Right ventricle myocardium superior (tissue), 1 donor: Measurements from ENCODE around the gene CKMT1B. TPM values are rescaled to one million over a fixed set of nuclear protein-coding genes. Genes with fewer than 3 reads are reported as not detected.
"Not testable (repeated sequence)": the region's sequence is repeated elsewhere in the genome, so short reads cannot be mapped to it uniquely, and the experiment has no call there.

Experiments
- ATAC-seq: fragments of 200-7000 bp; cut with Tn5 transposase; one replicate; pipeline ENCODE4 v1.9.1; 2020; ENCODE audit warnings: mild to moderate bottlenecking; ENCODE audit not compliant: poor library complexity
- DNase-seq: peaks from one replicate; pipeline ENCODE4 v3.0.0-alpha.2; 2020
- intact Hi-C: fragments of 100-400 bp; cut with DNase I; formaldehyde crosslinking; loops from one replicate; pipeline ENCODE4 v1.11.2; 2022
- long read RNA-seq: library from polyadenylated mRNA; unstranded; transcript quantifications from one replicate; pipeline ENCODE4 v2.0.0, GENCODE V29; 2021
- total RNA-seq: library from RNA; stranded (reverse); fragmentation: NEBNext Ultra II Directional; extraction: Animal tissue kit (Norgen Biotek cat#: 25700); gene quantifications from one replicate; pipeline ENCODE4 v1.2.1, GENCODE V29; 2021
- donor health status: DM: no; HTN: yes; CAD: no; lungs with severe emphysema.

CKMT1B gene
- 0.75 TPM for total RNA-seq
- long read RNA-seq, partial matches to known transcripts, result 0 of 1 reads
- long read RNA-seq, other reads (novel, unspliced or antisense), result 1 of 1 reads

DNA sequence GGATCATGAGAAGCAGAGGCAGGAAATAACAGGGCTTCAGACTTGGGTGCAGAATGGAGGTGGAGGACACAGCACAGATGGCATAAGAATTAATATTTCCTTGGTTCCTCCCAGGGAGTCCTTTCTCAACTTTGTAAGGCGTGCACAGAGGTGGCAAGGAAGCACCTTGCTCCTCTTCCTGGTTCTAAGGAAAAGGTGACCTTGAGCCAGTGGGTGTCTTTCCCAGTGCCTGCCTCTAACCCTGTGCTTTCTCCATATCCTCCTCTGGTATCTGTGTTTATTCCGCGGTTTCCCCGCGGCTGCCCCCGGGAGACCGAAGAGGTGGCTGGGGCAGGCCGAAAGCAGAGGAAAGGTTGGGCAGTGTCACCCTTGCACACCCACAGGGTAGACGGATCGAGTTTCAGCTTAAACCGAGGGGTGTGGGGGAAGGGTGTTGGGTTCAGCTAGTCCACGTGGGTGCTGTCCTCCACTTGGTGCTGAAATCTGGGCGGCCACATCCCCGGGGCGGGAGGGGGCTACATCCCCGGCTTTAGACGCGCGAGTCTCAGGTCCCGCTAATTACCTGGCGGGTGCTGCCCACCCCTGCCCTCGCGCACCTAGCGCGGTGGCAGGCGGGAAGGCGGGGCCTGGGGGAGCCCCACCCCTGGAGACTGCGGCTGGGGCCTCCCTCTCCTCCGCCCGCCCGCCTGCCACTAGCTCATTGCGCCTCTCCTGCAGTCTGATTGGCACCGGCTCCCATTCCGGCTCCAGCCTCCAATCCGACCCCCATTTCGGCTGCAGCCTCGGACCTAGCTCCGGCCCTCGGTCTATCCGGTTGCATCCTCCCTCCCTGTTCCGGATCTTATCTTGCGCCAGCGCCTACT lies at the start of gene CKMT1B:
Gene CKMT1B (plus strand): TSS at position 700 of the 863 bp plus-strand sequence. CDS start 192 bp downstream, outside the sequence.
- intact Hi-C loops, DNase-seq: not testable (repeated sequence)
- ATAC-seq, result peak; percentile 51

DNA sequence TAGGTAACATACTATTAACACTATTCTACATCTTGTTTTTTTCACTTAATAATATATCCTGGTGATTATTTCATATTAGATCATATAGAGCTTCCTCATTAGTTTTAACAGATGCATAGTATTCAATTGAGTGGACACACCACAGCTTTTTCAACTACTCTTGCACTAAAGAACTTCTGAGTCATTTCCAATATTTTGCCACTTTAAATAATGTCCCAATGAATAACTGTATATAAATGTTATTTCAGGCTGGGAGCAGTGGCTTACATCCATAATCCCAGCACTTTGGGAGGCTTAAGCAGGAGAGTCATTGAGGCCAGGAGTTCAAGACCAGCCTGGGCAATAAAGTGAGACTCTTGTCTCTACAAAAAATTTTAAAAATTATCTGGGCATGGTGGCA lies 49.6 kb upstream of the CKMT1B start:
- no peak for DNase-seq
- no peak for ATAC-seq
- intact Hi-C loops, result no loop called here

DNA sequence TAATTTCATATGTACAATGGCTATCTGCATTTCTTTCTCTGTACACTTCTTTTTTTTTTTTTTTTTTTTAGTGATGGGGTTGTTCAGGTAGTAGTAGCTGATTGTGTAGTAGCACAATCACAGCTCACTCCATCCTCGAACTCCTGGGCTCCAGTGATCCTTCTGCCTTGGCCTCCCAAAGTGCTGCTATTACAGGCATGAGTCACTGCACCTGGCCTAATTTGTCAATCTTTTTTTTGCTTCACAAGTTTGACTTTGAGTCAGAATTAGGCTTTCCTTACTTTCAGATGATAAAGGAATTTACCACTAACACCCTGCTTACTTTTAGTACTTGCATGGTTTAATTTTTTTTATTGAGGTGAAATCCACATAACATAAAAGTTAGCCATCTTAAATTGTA lies 48.4 kb upstream of the CKMT1B start:
- ATAC-seq, result no peak
- no peak for DNase-seq
- intact Hi-C loops, result no loop called here

DNA sequence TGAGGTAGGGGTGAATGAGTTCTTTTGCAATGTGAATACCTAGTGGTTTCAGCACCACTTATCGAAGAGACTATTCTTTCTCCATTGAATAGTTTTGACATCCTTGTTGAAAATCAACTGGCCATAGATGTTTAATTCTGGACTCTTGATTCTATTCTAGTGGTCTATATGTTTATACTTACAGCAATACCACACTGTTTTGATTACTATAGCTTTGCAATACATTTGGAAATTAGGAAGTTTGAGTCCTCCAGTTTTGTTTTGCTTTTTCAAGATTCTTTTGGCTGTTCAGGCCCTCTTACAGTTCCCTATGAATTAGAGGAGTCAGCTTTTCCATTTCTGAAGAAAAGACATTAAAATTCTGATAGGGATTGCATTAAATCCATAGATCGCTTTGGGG lies 46.3 kb upstream of the CKMT1B start:
- ATAC-seq, result no peak
- intact Hi-C loops, result no loop called here
- no peak for DNase-seq

DNA sequence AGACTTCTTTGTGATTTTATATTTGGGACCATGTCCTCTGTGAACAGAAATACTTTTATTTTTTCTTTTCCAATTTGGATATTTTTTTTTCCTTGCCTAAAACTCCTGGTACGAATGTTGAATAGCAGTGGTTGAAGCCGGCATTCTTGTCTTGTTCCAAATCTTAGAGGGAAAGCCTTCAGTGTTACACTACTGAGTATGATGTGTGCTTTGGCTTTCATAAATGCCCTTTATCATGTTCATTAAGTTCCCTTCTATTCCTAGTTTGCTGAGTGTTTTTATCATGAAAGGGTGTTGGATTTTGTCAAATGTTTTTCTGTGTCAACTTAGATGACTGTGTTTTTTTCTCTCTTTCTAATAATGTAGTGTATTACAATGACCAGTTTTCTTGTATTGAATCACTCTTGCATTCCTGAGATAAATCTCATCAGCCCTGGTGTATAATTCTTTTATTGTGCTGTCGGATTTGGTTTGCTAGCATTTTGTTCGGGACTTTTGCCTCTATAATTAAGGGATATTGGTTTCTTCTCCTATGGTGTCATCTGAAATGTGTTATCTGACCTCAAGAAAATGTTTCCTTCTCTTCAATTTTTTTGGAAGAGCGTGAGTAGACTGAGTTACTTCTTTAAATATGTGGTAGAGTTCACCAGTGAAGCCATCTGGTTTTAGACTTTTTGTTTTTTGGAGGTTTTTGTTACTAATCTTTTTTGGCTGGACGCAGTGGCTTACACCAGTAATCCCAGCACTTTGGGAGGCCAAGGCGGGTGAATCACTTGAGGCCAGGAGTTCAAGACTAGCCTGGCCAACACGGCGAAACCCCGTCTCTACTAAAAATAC lies 43.1 kb upstream of the CKMT1B start:
- no peak for ATAC-seq
- intact Hi-C loops, result no loop called here
- no peak for DNase-seq

- intact Hi-C loops, result no loop called here
- no peak for DNase-seq
- no peak for ATAC-seq
Measured at GRCh38 chr15:43552256-43552655, 41.6 kb upstream of the CKMT1B start.

DNA sequence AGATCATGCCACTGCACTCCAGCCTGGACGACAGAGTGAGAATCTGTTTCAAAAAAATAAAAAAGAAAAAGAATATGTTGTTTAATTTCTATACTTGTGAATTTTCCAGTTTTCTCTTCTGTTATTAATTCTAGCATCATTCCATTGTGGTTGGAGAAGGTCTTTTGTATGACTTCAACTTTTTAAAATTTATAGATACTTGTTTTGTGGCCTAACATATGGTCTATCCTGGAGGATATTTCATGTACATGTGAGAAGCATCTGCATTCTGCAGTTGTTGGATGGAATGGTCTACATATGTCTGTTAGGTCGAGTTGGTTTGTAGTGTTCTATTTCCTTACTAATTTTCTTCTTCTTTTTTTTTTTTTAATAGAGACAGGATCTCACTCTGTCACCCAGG lies 40.8 kb upstream of the CKMT1B start:
- DNase-seq, result no peak
- ATAC-seq, result no peak
- intact Hi-C loops, result no loop called here

DNA sequence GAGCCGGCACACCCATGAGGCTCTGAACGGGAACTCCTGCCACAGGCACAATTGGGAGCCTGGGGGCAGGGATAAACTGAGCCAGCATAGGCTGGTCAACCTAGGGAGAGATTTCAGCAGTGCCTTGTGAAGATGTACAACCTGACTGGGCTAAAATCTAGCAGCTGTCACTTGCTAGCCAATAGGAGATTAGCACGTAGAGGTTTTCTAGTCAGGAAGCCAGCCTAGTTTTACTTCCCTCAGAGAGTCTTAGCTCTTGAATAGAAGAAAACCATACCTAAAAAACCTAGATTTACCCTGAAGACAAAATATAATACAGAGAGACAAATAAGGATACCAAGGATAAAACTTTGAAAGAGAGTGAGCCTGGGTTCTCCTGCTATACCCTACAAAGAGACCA lies 31.1 kb upstream of the CKMT1B start:
- ATAC-seq, intact Hi-C loops, DNase-seq: not testable (repeated sequence)

GRCh38 chr15:43563793-43564192 lies 30.0 kb upstream of the CKMT1B start:
- DNase-seq, intact Hi-C loops, ATAC-seq: not testable (repeated sequence)

DNA sequence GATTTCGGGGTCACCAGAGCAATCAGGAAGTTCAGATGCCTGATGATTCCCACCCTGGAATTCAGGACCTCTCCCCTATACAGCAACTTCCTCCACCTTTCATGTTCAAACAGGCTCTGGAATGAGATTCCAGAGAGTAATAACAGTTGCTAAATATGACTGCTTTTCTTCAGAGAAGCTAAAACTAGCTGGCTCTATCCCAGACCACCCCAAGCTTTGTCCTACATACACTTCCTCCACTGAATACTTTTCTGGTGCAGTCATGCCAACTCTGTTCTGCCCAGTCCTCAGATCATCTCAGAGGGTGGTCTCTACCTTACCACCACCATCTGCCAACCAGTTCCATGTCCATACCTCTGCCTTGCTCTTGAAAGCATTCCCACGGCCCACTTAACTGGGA lies 27.2 kb upstream of the CKMT1B start:
- intact Hi-C loops, ATAC-seq, DNase-seq: not testable (repeated sequence)

GRCh38 chr15:43574607-43575006 lies 19.2 kb upstream of the CKMT1B start:
- intact Hi-C loops, ATAC-seq: not testable (repeated sequence)

GRCh38 chr15:43589778-43590466 lies 3.9 kb upstream of the CKMT1B start, which contains the start of gene PPIP5K1:
TSS of gene PPIP5K1 (minus strand) at chr15:43590208. CDS start at chr15:43584504, 5,704 bp downstream.
- ATAC-seq, result peak; percentile 99
- DNase-seq, intact Hi-C loops: not testable (repeated sequence)

More at GRCh38 chr15:43574607-43575006, 19.2 kb upstream of the CKMT1B start:
- DNase-seq, result not testable (repeated sequence)

- intact Hi-C loops, DNase-seq, ATAC-seq: not testable (repeated sequence)
Measured at GRCh38 chr15:43592841-43593240, 986 bp upstream of the CKMT1B start.

- not testable (repeated sequence) for DNase-seq, ATAC-seq
Measured at GRCh38 chr15:43599131-43599530, 5.3 kb downstream of the CKMT1B start.

GRCh38 chr15:43600200-43600599 lies 6.4 kb downstream of the CKMT1B start:
- ATAC-seq, intact Hi-C loops, DNase-seq: not testable (repeated sequence)

More at GRCh38 chr15:43599131-43599530, 5.3 kb downstream of the CKMT1B start:
- intact Hi-C loops, result not testable (repeated sequence)

- intact Hi-C loops, DNase-seq, ATAC-seq: not testable (repeated sequence)
Measured at GRCh38 chr15:43602233-43602632, 8.4 kb downstream of the CKMT1B start.

- not testable (repeated sequence) for ATAC-seq
Measured at GRCh38 chr15:43617750-43618149, 23.9 kb downstream of the CKMT1B start.

DNA sequence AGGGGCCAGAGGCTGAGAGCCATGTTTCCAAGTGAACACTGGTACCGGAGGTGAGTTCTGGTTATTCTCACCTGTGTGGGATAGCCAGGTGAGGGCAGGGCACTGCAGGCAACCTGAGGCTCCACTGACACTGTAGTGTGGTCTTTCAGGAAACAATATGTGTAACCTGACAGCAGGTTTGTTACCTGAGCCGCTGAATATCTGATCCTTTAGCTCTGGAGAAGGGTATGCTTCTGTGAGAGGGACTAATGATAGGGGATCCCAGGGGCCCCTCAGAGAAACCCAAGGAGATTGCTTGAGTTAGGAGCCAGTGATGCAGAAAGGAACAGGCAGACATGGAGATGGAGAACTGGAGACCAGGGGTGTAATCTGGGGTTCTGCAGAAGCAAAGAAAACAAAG lies 24.9 kb downstream of the CKMT1B start, which contains the start of gene STRC:
Gene STRC (minus strand): TSS at position 101 of the 400 bp plus-strand sequence. CDS start 78 bp downstream, at position 23.
- DNase-seq, intact Hi-C loops, ATAC-seq: not testable (repeated sequence)

More at GRCh38 chr15:43617750-43618149, 23.9 kb downstream of the CKMT1B start:
- DNase-seq, intact Hi-C loops: not testable (repeated sequence)
